Measurements from ENCODE around the gene ITIH3. TPM values are rescaled to one million over a fixed set of nuclear protein-coding genes. Genes with fewer than 3 reads are reported as not detected.
"Not testable (repeated sequence)": the region's sequence is repeated elsewhere in the genome, so short reads cannot be mapped to it uniquely, and the experiment has no call there.

ITIH3 gene, protein sequence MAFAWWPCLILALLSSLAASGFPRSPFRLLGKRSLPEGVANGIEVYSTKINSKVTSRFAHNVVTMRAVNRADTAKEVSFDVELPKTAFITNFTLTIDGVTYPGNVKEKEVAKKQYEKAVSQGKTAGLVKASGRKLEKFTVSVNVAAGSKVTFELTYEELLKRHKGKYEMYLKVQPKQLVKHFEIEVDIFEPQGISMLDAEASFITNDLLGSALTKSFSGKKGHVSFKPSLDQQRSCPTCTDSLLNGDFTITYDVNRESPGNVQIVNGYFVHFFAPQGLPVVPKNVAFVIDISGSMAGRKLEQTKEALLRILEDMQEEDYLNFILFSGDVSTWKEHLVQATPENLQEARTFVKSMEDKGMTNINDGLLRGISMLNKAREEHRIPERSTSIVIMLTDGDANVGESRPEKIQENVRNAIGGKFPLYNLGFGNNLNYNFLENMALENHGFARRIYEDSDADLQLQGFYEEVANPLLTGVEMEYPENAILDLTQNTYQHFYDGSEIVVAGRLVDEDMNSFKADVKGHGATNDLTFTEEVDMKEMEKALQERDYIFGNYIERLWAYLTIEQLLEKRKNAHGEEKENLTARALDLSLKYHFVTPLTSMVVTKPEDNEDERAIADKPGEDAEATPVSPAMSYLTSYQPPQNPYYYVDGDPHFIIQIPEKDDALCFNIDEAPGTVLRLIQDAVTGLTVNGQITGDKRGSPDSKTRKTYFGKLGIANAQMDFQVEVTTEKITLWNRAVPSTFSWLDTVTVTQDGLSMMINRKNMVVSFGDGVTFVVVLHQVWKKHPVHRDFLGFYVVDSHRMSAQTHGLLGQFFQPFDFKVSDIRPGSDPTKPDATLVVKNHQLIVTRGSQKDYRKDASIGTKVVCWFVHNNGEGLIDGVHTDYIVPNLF
- total RNA-seq, result not detected in 2 replicates

DNA sequence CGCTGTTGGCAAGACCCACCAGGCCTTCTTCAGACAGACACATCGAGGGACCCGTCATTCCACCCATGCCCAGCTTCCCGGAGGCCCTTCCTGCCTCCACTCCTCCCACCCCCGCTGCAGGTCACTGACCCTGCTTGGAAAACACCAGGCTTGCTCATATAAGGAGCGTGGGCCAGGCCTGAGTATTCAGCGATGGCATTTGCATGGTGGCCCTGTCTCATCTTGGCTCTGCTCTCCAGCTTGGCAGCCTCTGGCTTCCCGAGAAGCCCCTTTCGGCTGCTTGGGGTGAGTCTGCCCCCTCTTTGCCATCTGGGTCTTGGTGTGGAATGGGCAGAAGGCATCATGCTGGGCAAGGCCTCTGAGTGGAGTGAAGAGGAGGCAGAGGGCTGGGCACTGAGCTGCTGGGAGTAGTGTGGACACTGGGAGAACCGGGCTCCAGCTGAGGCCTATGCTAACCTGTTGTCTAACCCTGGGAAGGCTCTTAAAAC, at the start of gene ITIH3:
Gene ITIH3, plus strand, starts transcription at position 185 of the 488 bp plus-strand sequence. Its CDS starts 8 bp downstream, at position 193.
- no peak for DNase-seq (ENCODE audit: low read depth)

DNA sequence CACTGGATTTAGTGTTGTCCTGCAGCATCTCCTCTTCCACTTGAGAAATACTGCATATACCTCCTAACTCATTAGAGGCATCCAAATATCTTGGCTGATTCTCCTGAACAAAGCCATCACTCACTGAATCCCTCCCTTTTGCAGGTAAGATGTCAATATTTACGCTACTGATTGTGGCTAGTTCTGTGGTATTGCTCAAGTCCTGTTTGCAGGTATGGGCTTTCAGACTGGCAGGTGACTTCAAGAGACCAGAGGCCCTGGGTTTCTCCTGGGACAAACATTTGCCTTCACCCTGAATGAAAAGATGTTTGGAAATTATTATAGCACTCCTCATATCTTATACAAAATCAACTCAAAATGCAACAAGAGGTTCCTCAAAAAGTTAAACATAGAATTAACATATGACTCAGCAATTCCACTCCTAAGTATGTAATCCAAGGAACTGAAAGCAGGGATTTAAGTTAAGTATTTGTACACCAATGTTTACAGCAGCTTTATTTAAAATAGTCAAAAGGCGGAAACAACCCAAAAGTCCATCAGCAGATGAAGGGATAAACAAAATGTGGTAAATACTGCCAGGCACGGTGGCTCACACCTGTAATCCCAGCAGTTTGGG, 42.4 kb upstream of the ITIH3 start:
- no peak for DNase-seq (ENCODE audit: low read depth)

DNA sequence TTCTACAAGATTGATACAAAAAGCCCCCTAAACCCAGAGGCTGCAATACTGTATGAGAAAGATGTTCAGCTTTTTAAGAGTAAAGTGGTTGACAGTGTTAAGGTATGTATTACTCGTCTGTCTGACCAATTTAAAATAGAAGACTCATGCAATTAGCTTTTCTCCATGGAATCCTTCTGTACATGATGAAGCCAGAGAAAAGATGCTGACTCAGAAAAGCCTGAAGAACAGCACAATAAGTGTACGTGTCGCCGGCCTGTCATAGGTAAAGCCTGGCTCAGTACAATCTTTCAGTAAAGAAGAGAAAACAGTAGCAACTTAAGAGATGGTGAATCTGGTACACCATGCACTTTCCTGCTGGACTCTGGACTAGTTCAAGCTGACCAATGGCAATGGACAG, 40.2 kb upstream of the ITIH3 start:
- no peak for DNase-seq (ENCODE audit: low read depth)

DNA sequence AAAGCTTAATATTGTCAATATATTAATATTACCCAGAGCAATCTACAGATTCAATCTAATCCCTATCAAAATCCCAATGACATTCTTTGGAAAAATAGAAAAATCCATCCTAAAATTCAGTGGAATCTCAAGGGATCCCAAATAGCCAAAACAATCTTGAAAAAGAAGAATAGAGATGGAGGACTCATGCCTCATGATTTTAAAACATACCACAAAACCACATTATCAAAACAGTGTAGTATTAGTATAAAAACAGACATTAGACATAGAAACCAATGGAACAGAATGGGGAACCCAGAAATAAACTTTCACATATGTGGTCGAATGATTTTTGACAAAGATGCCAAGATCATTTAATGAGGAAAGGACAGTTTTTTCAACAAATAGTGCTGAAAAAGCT, 38.5 kb upstream of the ITIH3 start:
- no peak for DNase-seq (ENCODE audit: low read depth)

DNA sequence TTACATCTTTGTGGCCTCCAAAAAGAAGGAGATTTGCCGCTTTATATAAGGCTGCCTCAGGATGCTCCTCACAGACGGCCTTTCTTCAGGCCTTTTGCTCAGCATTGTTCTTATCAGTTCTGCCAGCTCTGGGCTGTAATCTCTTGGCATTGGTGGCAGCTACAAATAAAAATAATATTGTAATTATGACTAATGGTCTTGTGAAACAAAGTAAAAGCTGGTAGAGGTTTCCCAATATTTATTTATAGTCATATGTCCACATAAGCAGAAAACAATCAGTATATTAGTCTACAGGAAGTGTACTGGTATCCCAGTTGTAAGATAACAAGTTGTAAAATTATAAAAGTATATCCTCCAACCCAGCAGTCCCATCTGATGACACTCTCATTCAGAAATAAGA, 31.1 kb upstream of the ITIH3 start:
- no peak for DNase-seq (ENCODE audit: low read depth)

DNA sequence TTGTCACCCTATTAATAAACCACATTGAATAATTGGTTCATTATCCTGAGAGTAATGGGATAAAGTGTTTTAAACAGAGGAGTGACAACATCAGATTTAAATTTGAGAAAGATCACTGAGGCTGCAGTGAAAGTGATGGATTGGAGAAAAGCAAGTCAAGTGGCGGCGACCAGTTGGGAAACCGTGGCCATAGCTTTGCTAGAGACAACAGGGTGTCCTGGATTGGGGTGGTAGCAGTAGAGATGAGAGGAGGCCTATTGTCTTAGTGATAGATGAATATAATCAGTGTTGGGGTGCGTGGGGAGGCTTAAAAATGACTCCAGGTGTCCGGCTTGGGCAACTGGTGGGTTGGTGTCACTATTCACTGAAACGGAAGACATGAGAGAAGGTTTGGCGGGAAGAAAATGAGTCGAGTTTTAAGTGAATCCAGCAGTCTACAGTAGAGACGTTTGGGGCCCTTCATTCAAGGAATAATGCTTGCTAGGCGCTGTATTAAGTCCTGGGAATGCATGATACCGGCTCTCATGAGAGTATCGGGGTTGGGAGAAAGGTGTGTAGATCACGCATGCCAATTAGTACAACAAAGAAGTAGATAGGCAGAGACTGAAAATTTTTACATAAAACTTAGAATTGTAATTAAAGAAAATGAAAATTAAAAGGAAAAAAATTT, 24.7 kb upstream of the ITIH3 start:
- DNase-seq (ENCODE audit: low read depth), result peak; percentile 15

DNA sequence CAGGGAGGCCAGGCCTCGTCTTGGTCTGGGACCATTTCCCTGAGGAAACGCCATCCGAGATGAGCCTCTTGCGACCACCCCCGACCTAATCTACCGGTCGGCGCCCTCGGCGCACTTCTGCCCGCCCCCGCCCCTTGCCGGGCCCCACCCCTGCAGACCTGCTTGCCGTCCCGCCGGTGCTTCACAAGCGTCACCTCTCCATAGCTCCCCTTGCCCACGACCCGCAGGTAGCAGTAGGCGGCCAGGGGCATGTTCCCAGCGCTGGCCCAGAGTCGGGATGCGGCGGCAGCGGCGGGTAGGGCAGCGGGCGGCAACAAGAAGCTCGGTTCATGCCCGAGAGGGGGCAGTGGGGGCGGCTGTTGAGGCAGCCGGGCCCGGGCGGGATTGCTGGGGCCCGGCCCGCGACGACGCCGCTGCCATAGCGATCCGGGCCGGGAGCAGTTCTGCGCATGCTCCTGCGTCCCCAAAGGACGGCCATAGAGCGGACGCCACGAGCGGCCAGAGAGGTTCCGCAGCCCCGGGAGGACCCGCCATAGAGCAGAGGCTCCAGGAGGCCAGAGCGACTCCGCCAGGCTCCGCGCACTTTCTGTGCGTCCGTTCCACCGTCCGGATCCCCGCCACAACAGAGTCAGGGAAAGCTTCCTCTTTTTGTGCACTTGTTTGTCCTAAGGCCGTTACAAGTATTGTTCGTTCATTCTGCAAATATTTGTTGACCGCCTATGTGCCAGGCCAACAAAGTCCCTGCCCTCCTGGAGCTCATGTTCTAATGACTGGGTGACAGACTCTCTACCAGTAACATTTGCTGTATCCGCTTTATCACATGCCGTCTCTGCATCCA, 23.9 kb upstream of the ITIH3 start, which contains the start of gene NEK4:
Gene NEK4, minus strand, starts transcription at position 445 of the 838 bp plus-strand sequence. Its CDS starts 194 bp downstream, at position 251.
- DNase-seq (ENCODE audit: low read depth), result peak; percentile 74

DNA sequence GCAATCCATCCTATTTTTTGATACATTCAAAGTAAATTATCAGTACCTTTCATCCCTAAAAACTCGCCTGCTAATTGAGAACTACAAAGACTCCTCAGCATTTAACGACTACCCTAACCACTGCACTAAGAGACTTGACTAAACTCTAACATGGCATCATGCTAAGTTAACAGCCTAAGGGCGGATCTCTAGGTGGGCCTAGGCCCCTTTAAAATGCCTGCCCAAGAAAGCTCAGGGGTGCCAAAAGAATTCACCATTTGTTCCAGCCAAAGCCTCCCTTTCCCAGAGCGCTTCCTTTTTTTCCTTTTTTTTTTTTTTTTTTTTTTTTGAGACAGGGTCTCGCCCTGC, 23.3 kb upstream of the ITIH3 start:
- DNase-seq (ENCODE audit: low read depth), result no peak

DNA sequence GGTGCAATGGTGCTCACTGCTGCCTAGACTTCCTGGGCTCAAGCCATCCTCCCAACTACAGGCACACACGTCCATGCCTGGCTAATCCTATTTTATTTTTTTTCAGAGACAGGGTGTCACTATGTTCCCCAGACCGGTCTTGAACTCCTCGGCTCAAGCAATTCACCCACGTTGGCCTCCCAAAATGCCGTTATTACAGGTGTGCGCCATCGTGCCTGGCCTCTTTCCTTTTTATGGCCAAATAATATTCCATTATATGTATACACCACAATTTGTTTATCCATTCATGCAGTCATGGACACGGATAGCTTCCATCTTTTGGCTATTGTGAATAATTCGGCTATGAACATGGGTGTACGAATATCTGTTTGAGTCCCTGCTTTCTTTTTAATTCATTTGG, 22.9 kb upstream of the ITIH3 start:
- no peak for DNase-seq (ENCODE audit: low read depth)

DNA sequence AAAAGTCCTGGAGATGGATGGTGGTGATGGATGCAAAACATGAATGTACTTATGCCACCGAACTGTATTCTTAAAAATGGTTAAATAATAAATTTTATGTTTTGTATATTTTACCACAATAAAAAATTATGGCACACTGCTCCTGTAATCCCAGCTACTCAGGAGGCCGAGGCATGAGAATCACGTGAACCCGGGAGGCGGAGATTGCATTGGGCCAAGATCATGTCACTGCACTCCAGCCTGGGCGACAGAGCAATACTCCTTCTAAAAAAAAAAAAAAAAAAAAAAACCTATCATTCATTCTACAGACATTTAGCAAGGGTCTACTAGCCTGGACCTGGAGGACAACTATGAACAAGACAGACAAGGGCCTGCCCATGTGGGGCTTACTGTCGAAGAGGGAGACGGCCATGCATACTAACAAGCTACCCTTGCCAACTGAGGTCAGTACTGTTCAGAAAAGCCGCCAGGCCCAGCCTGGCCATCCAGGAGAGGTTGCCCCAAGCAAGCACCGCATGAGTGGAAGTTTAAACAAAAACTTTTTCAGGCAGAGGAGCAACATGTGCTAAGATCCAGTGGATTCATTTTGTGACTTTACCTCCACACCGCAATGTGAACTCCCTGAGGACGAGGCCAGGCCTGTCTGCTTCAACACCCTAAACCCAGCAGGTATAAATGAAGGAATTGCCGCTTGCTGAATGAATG, 21.1 kb upstream of the ITIH3 start:
- DNase-seq (ENCODE audit: low read depth), result no peak

DNA sequence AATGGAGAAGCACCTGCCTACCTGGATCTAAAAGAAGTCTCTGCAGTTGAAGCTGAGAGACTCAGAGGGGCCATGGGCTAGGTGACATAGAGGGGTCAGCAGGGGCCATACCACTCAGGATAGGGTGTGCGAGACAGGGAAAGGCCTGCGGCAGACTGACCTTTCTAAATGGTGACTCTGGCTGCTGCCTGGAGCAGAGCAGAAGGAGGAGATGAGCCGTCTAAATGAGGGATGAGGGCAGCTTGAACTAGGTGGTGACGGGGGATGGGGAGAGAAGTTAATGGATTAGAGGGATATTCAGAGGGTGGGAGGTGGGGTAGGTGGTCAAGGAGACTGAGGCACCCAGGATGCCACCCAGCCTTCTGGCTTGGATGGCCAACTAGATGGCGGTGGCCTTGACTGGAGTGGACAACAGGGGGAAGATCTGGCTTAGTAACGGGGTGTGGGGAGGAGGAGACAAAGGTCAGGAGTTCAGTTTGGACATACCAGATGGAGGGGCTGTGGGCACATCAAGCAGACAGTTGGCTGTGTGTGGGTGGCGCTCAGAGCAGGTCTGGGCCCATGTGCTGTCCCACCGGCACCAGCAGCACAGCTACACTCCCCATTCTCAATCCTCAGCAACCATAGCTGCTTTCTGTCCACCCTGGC, 20.4 kb upstream of the ITIH3 start:
- no peak for DNase-seq (ENCODE audit: low read depth)

DNA sequence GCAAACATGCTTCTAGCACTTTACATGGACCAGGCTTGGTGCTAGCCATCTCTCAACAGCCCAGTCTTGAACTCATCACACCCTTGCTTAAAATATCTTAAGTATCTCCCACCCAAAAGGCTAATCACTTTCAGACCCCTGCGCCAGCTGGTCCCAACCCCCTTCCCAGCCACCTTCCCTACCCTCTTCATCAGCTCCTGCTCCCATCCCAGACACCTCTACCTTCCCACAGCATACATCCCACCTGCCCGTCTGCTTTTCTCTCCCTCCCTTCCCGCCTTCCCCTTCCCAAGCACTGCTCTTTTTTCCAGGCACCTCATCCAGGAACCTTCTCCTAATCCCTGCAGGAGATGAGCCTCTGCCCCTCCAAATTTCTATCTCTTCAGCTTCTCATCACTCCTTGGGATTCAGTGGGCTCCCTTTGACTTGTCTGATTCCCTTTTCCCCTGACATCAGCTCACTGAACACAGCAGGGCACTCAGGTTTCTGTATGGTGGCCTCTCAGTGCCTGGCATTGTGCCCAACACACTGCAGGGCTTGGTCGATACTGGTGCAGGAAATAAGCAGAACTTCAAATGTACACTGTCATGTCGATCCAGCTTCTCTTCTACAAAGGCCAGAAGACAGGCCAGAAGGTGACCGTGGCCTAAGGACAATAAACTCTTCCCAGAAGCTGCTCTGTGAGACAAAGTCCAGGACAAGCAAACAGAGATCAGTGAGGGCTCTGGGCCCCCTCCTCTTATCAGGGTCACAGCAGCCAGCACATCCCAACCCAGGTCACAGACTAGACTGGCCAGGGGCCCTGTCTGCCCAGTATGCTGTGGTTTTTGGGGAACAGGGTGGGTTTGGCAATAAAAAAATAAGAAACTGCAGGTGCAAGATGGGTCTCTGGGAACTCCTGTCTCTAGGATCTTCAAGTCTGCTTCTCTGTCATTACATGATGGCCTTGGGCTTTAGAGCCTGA, 19.4 kb upstream of the ITIH3 start:
- no peak for DNase-seq (ENCODE audit: low read depth)

DNA sequence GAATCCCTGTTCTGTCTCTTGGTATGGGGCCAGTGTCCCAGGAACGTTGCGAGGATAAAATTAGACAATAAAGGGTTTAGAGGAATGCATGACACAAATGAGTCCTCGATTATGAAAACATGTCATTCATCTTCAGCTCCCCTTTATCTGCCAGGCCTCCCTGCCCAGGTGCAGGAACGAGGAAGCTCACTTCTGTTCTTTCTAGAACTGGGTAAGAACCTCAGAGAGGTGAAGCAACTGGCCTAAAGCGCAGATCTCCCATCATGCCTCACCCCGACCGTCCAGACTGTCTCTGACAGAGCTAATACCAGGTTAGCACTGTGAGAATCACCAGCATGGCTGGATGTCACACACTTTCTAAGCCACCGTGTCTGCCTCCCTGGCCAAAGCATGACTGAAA, 18.7 kb upstream of the ITIH3 start:
- DNase-seq (ENCODE audit: low read depth), result no peak

DNA sequence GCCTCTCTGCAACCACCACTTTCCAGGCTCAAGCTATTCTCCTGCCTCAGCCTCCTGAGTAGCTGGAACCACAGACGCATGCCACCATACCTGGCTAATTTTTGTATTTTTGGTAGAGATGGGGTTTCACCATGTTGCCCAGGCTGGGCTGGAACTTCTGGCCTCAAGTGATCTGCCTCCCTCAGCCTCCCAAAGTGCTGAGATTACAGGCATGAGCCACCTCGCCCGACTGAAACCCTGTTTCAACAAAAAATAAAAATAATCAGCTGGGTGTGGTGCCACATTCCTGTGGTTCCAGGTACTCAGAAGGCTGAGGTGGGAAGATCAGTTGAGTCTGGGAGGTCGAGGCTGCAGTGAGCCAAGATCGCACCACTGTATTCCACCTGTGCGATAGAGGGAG, 18.1 kb upstream of the ITIH3 start:
- DNase-seq (ENCODE audit: low read depth), result not testable (repeated sequence)

DNA sequence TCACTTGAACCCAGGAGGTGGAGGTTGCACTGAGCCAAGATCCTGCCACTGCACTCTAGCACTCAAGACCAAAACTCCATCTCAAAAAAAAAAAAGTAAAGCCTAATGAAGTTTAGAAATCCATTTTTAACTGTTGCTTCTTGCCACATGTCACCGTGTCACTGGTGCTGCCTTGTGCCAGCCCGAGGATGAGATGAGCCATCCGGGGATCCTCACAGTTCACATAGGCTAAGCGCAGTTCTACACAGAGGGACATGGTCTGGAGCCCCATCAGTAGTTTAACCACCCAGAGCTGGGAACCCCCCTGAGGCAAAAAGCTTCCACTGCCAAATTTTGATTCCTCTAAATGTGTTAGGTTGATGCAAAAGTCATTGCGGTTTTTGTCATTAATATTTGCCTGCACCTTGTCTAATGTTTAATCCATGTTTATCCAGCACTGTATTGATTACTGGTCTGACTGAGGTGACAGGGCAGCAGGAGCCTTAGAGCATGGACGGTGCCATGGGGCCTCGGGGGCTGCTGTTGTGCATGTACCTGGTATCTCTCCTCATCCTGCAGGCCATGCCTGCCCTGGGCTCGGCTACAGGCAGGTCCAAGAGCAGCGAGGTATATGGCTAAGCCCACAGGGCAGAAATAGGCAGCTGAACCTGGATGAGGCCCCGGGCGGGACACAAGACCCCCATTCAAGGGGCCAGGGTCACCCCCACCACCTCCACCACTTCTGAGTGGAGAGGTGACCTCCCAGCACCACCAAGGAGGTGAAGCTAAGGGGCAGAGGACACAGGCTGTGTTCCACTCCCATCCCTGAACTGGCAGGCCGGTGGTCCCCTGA, 17.3 kb upstream of the ITIH3 start, which contains the start of gene ITIH1:
Gene ITIH1, plus strand, starts transcription at position 473 of the 832 bp plus-strand sequence. Its CDS starts 17 bp downstream, at position 490.
- DNase-seq (ENCODE audit: low read depth), result peak; percentile 33

DNA sequence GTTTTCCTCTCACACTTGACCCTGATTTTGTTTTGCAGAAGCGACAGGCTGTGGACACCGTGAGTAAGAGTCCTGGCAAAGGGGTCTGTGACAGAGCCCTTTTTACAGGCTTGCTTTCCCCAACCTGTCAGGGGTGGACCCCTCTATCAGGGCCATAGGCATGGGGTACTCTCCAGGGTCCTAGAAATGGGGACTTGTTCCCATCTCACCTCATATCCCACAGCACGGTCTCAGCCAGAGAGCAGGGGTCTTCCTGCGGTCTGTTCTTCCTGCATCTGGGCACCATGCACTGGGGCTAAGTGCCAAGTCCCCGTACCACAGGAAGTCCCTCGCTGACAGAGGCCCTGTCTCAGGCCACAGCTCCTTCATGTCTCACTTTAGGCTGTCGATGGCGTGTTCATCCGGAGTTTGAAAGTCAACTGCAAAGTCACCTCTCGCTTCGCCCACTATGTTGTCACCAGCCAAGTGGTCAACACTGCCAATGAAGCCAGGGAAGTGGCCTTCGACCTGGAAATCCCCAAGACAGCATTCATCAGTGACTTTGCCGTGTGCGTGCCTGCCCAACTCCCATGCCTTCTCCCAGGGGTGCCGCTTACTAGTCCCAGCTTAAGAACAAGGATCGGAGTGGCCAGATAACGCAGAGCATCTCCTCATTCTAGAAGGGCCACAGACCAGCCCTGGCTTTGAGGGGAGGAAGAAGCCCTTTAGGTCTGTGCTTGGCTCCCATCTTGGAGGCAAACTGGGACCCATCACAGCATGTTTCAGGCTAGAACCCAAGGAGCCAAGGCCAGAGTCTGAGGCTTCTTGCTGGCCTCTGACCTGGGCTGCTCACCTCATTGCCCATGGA, 16.4 kb upstream of the ITIH3 start:
- no peak for DNase-seq (ENCODE audit: low read depth)

Measured in renal cortical epithelial cell (primary cell).